GM23248 (cell line): ENCODE data around the gene SMURF2. TPM values are rescaled to one million over a fixed set of nuclear protein-coding genes. Genes with fewer than 3 reads are reported as not detected.

Experiments
- DNase-seq: peaks from one replicate; pipeline ENCODE4 v3.0.0-alpha.2; 2015
- H2AFZ ChIP-seq: fragments of 200-600 bp; sonication (generic); 2 replicates; pipeline ENCODE4 v1.6.1; 2016; ENCODE audit warnings: antibody characterized with exemption
- H3F3A ChIP-seq: fragments of 200-600 bp; sonication (generic); 2 replicates; pipeline ENCODE4 v1.6.1; 2016; ENCODE audit warnings: mild to moderate bottlenecking, antibody characterized with exemption, mixed run types; ENCODE audit not compliant: insufficient read depth
- H3K27ac ChIP-seq: fragments of 200-600 bp; sonication (generic); 2 replicates; pipeline ENCODE4 v1.5.1; 2016; ENCODE audit warnings: mild to moderate bottlenecking
- H3K27me3 ChIP-seq: fragments of 200-600 bp; sonication (generic); replicated peaks from 2 replicates; pipeline ENCODE4 v1.6.1; 2016; ENCODE audit warnings: mild to moderate bottlenecking; ENCODE audit not compliant: insufficient read depth
- H3K36me3 ChIP-seq: fragments of 200-600 bp; sonication (generic); 2 replicates; pipeline ENCODE4 v1.6.1; 2016; ENCODE audit warnings: low read depth, mild to moderate bottlenecking
- H3K4me1 ChIP-seq: fragments of 200-600 bp; sonication (generic); 2 replicates; pipeline ENCODE4 v1.6.1; 2016; ENCODE audit warnings: mild to moderate bottlenecking; ENCODE audit not compliant: insufficient read depth
- H3K4me2 ChIP-seq: fragments of 200-600 bp; sonication (generic); one replicate; pipeline ENCODE4 v1.6.1; 2016; ENCODE audit warnings: mild to moderate bottlenecking; ENCODE audit not compliant: unreplicated experiment
- H3K4me3 ChIP-seq: fragments of 200-600 bp; sonication (generic); 2 replicates; pipeline ENCODE4 v1.5.1; 2016; ENCODE audit warnings: mild to moderate bottlenecking
- H3K79me2 ChIP-seq: fragments of 200-600 bp; sonication (generic); 2 replicates; pipeline ENCODE4 v1.6.1; 2016; ENCODE audit warnings: mild to moderate bottlenecking; ENCODE audit not compliant: insufficient read depth
- H3K9ac ChIP-seq: fragments of 200-600 bp; sonication (generic); 2 replicates; pipeline ENCODE4 v1.6.1; 2016; ENCODE audit warnings: mild to moderate bottlenecking
- H3K9me2 ChIP-seq: fragments of 200-600 bp; sonication (generic); 2 replicates; pipeline ENCODE4 v1.6.1; 2016; ENCODE audit warnings: mixed run types, mild to moderate bottlenecking, moderate library complexity; ENCODE audit not compliant: insufficient read depth
- H3K9me3 ChIP-seq: fragments of 200-600 bp; sonication (generic); one replicate; pipeline ENCODE4 v1.6.1; 2017; ENCODE audit warnings: low read depth
- H4K20me1 ChIP-seq: fragments of 200-600 bp; sonication (generic); 2 replicates; pipeline ENCODE4 v1.6.0; 2016; ENCODE audit not compliant: insufficient read depth
- EZH2 ChIP-seq: fragments of 200-600 bp; sonication (generic); IDR thresholded peaks from 2 replicates; pipeline ENCODE4 v1.6.1; 2018; ENCODE audit warnings: antibody characterized with exemption, mild to moderate bottlenecking; ENCODE audit not compliant: insufficient read depth, poor library complexity, severe bottlenecking
- EZH2phosphoT487 ChIP-seq: fragments of 200-600 bp; sonication (generic); IDR thresholded peaks from 2 replicates; pipeline ENCODE4 v1.6.1; 2018; ENCODE audit warnings: antibody characterized with exemption, moderate library complexity, mild to moderate bottlenecking, low read depth; ENCODE audit not compliant: insufficient read depth
- WGBS, 2 experiments: methylation state at CpG; one replicate each; pipeline ENCODE4 v1.1.6; 2015 to 2017; ENCODE audit warnings: low lambda C conversion rate in 2 of 2, low coverage in 1 of 2; ENCODE audit errors: missing lambda C conversion rate in 2 of 2; 5-methylcytosine and 5-hydroxymethylcytosine counted together
- in situ Hi-C: fragments of 300-500 bp; cut with MboI; formaldehyde crosslinking; loops from 2 replicates; pipeline ENCODE4 v1.15.0; 2020
- polyA plus RNA-seq: library from polyadenylated mRNA; unstranded; fragments of >200 nt; fragmentation: Nextera tagmentation; extraction: Ambion mirVana; gene quantifications from 2 replicates; pipeline ENCODE4 v1.2.1, GENCODE V29; 2016
- total RNA-seq: library from RNA; depleted of rRNA; stranded (reverse); fragments of >200 nt; shearing (Covaris generic); gene quantifications from 2 replicates; pipeline ENCODE4 v1.2.3, GENCODE V29; 2014

The SMURF2 gene
- total and polyA plus RNA-seq, 2 experiments from 2014 or later = 50.8 to 159 TPM

DNA sequence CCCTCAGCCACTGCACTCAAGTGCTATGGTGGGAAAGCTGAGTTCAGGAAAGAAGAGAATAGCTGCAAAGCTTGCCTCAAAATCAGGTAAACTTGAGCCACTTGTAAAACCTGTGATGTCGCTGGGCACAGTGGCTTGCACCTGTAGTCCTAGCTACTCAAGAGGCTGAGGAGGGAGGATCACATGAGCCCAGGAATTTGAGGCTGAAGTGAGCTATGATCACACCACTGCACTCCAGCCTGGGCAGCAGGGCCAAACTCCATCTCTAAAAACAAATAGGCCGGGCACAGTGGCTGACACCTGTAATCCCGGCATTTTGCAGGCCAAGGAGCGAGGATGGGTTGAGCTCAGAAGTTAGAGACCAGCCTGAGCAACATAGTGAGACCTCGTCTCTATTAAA, 26.4 kb upstream of the SMURF2 start:
- Histone ChIP-seq H4K20me1 (no peaks in the 10 kb centered on the region), H3K4me1 (peaks cover 22% of the 10 kb centered on the region), H3K27ac (peak overlapping the region; percentile 74; the same call in 1 of the 2 replicates)

DNA sequence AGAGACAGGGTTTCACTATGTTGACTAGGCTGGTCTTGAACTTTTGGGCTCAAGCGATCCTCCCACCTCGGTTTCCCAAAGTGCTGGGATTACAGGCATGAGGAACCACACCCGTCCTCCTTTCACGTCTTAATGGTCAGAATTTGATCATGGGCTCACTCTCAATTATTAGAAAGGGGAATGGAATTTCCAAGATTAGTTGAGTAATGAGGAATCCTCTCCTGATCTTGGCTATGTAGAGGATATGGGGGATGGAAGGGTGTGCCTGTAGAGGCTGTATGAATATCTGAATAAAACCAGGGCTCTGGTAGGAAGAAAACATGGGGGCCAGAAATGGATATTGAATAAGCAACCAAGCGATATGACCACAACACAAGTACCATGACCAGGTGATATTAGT, 25.9 kb upstream of the SMURF2 start:
- Histone ChIP-seq H3K4me3 (no peak overlapping the region), H3K36me3 (no peaks in the 10 kb centered on the region), H3K4me1 (peaks cover 27% of the 10 kb centered on the region), H3K9me2 (no peaks in the 10 kb centered on the region), H3K27ac (peak overlapping the region; percentile 74), H3K79me2 (no peaks in the 10 kb centered on the region), H3K27me3 (no peaks in the 10 kb centered on the region), H2AFZ (no peak overlapping the region; the same call in 1 of the 2 replicates), H3K4me2 (peak overlapping the region; percentile 32), H3F3A (peaks cover 16% of the 10 kb centered on the region; the same call in 1 of the 2 replicates), H3K9me3 (no peaks in the 10 kb centered on the region), H3K9ac (0 out of 2 replicates have a peak overlapping the region, but pooled peaks have one; percentile 32), H4K20me1 (no peaks in the 10 kb centered on the region)
- DNase-seq = peak; percentile 85
- TF ChIP-seq EZH2phosphoT487 (no peak), EZH2 (no peak)
- 34 to 37% methylated on average over 5 of the region's 5 CpGs for WGBS, 2 experiments
- in situ Hi-C loops = no loop called here

More for the DNA sequence above, 26.4 kb upstream of the SMURF2 start:
- in situ Hi-C loops = no loop called here
- Histone ChIP-seq H3K4me3 (no peak overlapping the region), H3K27me3 (no peaks in the 10 kb centered on the region), H3K9ac (no peak overlapping the region), H3K9me2 (no peaks in the 10 kb centered on the region), H3F3A (peaks cover 20% of the 10 kb centered on the region; the same call in 1 of the 2 replicates), H3K4me2 (peak overlapping the region; percentile 32), H3K36me3 (no peaks in the 10 kb centered on the region), H3K9me3 (no peaks in the 10 kb centered on the region), H2AFZ (no peak overlapping the region), H3K79me2 (no peaks in the 10 kb centered on the region)
- WGBS, 2 experiments = 97 to 98% methylated on average over 5 of the region's 5 CpGs
- TF ChIP-seq EZH2phosphoT487 (no peak), EZH2 (no peak)
- no peak for DNase-seq

GRCh38 chr17:64687376-64687775, 25.3 kb upstream of the SMURF2 start:
- in situ Hi-C loops = no loop called here
- Histone ChIP-seq H3K36me3 (no peaks in the 10 kb centered on the region), H3K9ac (0 out of 2 replicates have a peak overlapping the region, but pooled peaks have one; percentile 32), H3K27me3 (no peaks in the 10 kb centered on the region), H3K4me1 (peaks cover 33% of the 10 kb centered on the region), H3F3A (peaks cover 16% of the 10 kb centered on the region; the same call in 1 of the 2 replicates), H3K9me2 (no peaks in the 10 kb centered on the region), H3K27ac (peak overlapping the region; percentile 74), H3K79me2 (no peaks in the 10 kb centered on the region), H4K20me1 (no peaks in the 10 kb centered on the region), H3K4me3 (no peak overlapping the region), H2AFZ (no peak overlapping the region; the same call in 1 of the 2 replicates), H3K4me2 (peak overlapping the region; percentile 32), H3K9me3 (no peaks in the 10 kb centered on the region)
- TF ChIP-seq EZH2 = no peak
- no peak for TF ChIP-seq EZH2phosphoT487
- 97 to 100% methylated on average over 4 of the region's 4 CpGs for WGBS, 2 experiments
- no peak for DNase-seq

DNA sequence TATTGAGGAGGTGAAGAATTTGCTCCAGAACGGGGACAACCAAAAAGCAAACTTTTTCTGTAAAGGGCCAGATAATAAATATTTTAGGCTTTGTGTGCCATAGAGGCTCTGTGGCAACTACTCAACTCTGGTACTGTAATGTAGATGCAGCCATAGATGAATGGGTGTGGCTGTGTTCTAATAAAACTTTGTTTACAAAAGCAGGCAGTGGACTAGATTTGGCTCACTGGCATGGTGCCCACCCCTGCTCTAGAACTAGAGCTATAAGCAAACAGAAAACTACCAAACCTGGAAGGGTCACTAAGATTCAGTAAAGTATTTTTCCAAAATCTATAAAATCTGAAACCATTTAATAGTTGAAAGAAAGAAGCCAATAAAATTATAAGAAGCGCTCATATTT, 24.6 kb upstream of the SMURF2 start:
- H3K4me3 ChIP-seq = no peak overlapping the region
- no peaks in the 10 kb centered on the region for H3K27me3 ChIP-seq
- H3K79me2 ChIP-seq = no peaks in the 10 kb centered on the region
- in situ Hi-C loops = no loop called here
- peaks cover 40% of the 10 kb centered on the region for H3K4me1 ChIP-seq
- no peak overlapping the region for H3K9ac ChIP-seq
- no peaks in the 10 kb centered on the region for H3K9me2 ChIP-seq
- H3K9me3 ChIP-seq = no peaks in the 10 kb centered on the region
- peaks cover 21% of the 10 kb centered on the region; the same call in 1 of the 2 replicates for H3F3A ChIP-seq
- H3K4me2 ChIP-seq = no peak overlapping the region
- no peak for TF ChIP-seq EZH2phosphoT487
- TF ChIP-seq EZH2 = no peak
- H3K36me3 ChIP-seq = no peaks in the 10 kb centered on the region
- no peak for DNase-seq
- H2AFZ ChIP-seq = no peak overlapping the region
- H4K20me1 ChIP-seq = no peaks in the 10 kb centered on the region
- no peak overlapping the region for H3K27ac ChIP-seq
- WGBS, 2 experiments = 100% methylated on average over 2 of the region's 2 CpGs

DNA sequence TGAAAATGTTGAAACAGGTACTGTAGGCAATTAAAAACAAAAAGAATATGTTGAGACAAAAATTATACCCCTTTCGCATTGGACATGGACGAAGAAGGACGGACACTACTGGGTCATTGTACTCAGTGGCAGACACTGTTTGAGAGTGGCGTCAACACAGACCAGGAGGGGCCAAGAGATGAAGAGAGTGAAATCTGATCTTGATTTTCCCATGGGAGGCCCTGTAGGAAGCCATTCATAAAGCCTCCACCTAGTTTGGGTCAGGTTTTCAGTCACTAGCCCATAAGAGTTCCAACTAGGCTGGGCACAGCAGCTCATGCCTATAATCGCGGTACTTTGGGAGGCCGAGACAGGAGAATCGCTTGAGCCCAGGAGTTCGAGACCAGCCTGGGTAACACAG, 23.6 kb upstream of the SMURF2 start:
- H2AFZ ChIP-seq = no peak overlapping the region
- no peaks in the 10 kb centered on the region for H3K36me3 ChIP-seq
- H3K4me2 ChIP-seq = no peak overlapping the region
- H3F3A ChIP-seq = peaks cover 31% of the 10 kb centered on the region
- 0 out of 2 replicates have a peak, but pooled peaks cover 5% of the 10 kb centered on the region for H3K79me2 ChIP-seq
- no peak overlapping the region for H3K27ac ChIP-seq
- no peaks in the 10 kb centered on the region for H4K20me1 ChIP-seq
- H3K9ac ChIP-seq = no peak overlapping the region
- TF ChIP-seq EZH2 (no peak), EZH2phosphoT487 (no peak)
- no peaks in the 10 kb centered on the region for H3K27me3 ChIP-seq
- no peak for DNase-seq
- in situ Hi-C loops = no loop called here
- no peaks in the 10 kb centered on the region for H3K9me2 ChIP-seq
- H3K9me3 ChIP-seq = no peaks in the 10 kb centered on the region
- H3K4me3 ChIP-seq = no peak overlapping the region
- 96 to 99% methylated on average over 9 of the region's 9 CpGs for WGBS, 2 experiments
- peaks cover 50% of the 10 kb centered on the region for H3K4me1 ChIP-seq
